GM21723 (cell line): Measurements from ENCODE around the gene C4A.
"Not testable (repeated sequence)": the region's sequence is repeated elsewhere in the genome, so short reads cannot be mapped to it uniquely, and the experiment has no call there.

ENCODE experiments used
- ATAC-seq: cut with Tn5 transposase; IDR thresholded peaks from one replicate; pipeline ENCODE4 v1.9.1; 2021; ENCODE audit warnings: mild to moderate bottlenecking, moderate library complexity; ENCODE audit not compliant: unreplicated experiment

C4A gene

DNA sequence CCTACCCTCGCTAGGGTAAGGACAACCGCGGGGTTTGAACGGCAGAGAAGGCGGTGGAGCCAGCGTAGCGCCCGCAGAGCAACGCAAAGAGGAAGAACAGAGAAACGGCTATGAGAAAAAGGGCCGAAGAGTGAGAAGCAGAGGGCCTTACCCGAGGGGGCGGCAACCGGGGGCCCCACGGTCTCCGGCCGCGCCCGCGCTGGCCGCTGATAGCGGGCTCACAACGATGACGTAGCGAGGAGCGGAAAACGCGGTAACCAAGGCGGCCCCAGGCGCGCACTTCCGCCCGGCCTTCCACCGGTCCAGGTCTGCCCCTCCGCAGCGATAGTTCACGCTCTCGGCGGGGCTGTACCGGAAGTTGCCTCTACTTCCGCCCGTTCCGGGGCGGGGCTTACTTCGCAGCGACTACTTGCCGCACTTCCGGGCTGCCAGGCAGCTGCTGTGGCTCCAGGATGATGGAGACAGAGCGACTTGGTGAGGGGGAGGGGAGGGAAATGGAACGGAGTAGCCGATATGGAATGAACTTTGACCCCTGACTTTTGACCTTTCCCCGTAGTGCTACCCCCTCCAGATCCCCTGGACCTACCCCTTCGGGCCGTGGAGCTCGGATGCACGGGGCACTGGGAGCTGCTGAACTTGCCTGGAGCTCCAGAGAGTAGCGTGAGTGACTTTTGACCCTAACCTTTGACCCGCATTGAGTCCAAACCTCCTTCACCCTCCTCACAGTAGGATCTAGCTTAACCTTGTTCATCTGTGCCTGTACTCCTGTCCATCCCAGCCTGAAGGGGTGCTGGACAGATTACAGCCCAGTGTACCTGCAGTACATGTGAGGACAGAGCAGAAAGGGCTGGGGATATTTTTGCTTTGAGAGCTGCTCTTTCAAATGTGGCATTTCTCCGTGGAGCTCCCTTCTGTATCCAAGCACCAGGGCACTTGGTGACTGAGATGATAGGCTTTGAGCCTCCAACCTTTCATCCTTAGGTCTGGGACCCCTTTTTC is 22.8 kb upstream of the C4A start, which contains the start of the genes NELFE and SKIC2:
NELFE (minus strand) TSS at position 231 of the 999 bp plus-strand sequence. CDS start 525 bp downstream, outside the sequence.
SKIC2 (plus strand) TSS at position 435 of the 999 bp plus-strand sequence; CDS start at position 453, 18 bp downstream.
- peak; percentile 95 for ATAC-seq

- ATAC-seq: no peak
Measured at GRCh38 chr6:31961616-31962015, 20.2 kb upstream of the C4A start.

DNA sequence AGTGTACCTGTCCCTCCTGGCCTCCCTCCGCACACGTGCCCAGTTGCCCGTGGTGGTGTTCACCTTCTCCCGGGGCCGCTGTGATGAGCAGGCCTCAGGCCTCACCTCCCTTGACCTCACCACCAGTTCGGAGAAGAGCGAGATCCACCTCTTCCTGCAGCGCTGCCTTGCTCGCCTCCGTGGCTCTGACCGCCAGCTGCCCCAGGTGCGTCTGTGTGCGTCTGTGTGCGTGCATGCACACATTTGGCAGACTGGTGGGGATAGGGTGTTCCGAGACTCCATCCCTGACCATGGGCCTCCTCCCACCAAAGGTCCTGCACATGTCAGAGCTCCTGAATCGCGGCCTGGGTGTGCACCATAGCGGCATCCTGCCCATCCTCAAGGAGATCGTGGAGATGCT is 17.9 kb upstream of the C4A start:
- no peak for ATAC-seq

GRCh38 chr6:31965700-31966099 is 16.2 kb upstream of the C4A start:
- ATAC-seq: no peak

DNA sequence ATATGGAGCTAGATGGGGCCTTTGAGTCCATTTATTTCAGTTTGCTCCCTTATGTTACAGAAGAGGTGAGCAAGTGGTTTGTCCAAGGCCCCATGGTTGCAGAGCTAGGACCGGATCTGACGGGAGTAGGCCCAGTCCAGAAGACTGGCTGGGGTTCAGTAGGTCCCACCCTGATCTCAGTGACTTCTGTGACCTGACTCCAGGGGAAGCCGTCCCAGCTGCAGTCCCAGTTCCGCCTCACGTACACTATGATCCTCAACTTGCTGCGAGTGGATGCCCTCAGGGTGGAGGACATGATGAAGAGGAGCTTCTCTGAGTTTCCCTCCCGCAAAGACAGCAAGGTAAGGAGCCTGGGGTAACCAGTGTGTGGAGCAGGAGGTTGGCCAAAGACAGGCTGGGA is 15.4 kb upstream of the C4A start:
- ATAC-seq: no peak

DNA sequence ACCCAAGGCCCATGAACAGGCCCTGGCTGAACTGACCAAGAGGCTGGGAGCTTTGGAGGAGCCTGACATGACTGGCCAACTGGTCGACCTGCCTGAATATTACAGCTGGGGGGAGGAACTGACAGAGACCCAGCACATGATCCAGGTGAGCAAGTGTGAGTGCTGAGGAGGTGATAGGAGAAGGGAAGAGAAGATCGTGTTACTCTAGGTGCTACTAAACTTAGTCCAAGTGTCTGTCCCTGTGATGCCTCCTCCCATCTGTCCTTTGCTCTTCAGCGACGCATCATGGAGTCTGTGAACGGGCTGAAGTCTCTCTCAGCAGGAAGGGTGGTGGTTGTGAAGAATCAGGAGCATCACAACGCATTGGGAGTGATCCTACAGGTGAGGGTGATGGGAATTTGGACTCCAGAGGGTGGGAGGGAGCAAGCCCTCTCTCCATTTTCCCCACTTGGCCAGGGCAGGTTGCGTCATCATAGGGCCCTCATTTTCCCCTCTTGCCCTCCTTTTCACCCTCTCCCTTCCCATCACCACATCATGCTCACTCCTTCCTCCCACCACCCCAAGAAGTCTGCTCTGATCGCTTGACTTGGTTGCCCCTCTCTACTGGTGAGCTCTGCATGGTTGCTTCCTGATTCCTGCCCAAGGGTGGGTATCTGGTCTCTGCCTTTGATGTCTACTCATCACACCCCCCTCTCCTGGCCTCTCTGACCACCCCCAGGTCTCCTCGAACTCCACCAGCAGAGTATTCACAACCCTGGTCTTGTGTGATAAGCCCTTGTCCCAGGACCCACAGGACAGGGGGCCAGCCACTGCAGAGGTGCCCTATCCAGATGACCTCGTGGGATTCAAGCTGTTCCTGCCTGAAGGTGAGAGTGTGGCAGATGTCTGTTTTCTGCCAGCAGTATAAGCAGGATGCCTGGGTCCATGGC is 14.6 kb upstream of the C4A start:
- no peak for ATAC-seq

GRCh38 chr6:31967926-31968320 is 13.9 kb upstream of the C4A start:
- no peak for ATAC-seq

GRCh38 chr6:31968326-31968725 is 13.5 kb upstream of the C4A start:
- ATAC-seq: no peak

DNA sequence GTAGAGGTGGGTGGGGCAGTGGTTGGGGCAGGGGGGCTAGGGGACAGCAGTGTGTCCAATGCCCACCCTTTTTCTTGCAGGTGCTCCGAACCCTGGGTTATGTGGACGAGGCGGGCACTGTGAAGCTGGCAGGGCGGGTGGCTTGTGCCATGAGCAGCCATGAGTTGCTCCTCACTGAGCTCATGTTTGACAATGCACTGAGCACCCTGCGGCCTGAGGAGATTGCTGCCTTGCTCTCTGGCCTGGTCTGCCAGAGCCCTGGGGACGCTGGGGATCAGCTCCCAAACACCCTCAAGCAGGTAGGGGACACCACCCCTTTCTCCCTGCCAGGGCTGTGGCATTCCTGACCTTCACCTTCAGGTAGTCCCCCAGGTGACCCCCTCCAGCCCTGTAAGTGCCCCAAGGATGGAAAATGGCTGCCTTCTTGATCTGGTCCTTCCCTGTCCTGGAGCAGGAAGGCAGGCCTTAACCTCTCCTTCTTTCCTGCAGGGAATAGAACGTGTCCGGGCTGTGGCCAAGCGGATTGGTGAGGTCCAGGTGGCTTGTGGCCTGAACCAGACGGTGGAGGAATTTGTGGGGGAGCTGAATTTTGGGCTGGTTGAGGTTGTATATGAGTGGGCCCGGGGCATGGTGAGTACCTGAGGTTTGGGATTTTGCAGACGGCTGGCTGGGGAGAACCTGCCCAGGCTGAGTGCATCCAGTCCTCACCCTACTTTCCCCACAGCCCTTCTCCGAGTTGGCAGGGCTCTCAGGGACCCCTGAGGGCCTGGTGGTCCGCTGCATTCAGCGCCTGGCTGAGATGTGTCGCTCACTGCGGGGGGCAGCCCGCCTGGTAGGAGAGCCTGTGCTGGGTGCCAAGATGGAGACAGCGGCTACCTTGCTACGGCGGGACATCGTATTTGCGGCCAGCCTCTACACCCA is 12.8 kb upstream of the C4A start:
- no peak for ATAC-seq

DNA sequence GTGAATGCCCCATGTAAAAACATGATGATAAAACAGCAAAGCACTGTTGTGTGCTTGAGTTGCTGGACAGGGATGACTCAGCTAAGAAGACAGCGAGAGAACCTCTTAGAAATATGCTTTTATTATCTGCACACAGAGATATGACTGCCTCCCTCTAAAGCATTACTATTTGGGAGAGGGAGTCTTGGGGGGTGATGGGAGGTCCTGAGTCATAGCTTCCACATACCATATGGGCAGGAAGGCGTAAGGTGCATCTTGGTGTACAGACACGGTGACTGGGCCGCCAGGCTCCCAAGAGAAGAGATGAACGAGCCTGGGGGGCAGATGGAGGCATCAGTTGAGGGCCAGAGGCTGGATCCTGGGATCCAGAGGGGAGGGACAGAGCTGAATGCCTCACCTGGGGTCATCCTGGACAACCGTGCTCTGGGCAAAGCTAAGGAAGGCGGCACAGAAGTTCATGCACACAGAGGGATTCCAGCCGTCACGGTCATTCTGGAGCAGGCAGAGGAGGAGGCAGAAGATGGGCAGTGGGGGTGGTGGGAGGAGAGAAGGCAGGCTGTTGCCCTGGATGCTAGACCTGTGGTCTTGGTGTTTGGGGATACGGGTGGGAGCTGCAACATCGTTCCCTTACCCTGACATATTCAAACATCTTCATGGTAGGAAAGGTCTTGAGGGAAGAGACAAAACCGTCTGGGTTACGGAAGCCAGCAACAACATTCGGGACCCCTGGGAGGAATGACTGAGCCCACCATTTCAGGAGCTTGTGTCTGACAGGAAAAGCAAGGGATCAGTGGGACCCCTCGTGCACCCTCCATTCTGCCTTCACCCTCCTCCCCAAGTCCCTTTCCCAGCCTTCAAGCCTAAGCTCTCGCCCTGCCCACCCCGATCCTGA is 11.9 kb upstream of the C4A start:
- no peak for ATAC-seq

DNA sequence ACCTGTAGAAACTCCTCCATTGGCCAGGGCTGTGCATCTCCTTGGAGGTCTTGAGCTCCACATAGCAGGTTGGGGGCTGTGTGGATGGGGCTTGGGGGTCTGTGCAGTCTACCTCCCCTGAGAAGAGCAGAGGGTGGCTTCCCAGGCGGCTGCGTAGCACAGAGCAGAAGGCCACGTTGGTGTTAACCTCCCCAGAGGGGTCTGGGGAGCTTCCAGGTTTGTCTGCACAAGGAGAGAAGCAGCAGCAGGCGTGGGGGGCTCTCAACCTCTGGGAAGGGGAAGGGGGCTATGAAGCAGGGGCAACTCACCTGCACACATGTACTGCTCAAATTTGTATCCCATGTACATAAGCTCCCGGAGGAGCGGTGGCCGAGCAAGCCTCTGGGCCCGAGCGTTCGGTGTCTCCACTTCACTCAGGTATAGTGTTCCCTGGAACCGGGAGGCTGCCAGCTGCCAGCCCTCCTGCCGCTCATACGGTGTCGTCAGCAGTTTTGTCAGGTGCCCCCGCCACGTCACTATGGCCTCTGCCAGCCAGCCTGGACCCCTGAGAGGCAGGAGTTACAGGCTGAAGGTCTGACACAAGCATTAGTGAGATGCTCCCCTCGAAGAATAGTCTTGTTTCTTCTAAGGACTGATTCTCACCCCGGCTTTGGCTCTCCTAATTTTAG is 11.1 kb upstream of the C4A start:
- no peak for ATAC-seq

DNA sequence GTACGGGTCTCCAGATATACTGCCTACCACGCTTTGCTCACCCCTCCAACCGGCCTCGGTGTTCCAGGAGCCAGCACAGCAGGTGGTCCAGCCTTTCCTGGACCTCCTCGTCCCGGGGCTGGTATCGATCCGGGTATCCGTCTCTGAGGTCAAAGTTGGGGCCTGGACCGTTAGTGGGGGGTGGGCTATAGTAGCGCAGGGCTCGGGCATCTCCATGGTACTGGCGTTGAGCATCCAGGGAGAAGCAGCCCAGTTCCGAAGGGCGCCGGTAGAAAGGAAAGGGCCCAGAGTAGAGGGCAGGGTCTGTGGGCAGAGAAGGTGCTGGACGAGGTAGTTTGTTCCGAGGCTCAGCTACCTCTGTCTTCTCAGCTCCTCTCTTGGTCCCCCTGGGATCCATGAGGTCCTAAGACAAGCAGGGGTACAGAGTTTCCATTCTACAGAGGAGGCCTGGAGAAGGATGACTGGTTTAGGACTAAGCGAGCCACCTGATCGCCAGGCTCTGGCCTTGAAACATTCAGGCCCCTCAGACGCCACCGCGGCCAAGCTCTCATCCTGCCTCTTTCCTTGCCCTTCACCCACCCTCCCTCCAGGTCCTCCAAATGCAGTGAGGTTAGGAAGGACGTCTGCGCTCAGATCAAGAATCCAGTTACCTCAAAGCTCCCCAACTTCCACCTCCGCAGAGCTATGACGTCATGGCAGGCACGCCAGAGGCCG is 10.4 kb upstream of the C4A start:
- ATAC-seq: no peak

- ATAC-seq: peak; percentile 82
Measured at GRCh38 chr6:31971993-31972708, 9.7 kb upstream of the C4A start, which contains the start of gene DXO. Gene DXO, minus strand, starts transcription at chr6:31972138. Its CDS starts 463 bp downstream, at chr6:31971675.

DNA sequence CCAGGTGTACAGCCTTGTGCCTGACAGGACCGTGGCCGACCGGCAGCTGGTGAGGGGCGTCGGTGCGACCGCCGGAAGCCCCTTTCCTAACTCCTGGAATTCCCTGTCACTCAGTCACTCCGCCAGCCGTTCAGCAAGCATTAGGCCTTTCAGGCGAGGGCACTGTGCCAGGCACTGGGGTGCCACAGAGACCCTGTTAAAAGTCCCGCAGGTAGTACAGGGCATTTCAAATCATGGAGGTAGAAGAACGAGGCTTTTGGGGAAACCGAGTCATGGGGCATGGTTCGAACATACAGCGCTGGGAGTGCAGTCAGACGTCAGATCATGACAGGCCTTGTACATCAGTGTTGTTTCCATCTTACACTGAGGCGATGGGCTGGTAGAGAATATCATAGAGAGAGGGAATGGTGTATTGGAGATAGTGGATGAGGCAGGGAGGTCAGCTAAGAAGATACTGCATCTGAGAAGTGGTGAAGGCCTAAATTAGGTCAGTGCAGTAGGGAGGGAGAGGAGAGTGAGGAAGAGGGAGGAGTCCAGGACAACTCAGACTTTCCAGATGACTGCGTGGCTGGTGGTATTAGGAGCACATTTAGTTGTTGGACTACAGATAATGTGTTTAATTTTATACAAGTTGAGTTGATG is 9.0 kb upstream of the C4A start:
- no peak for ATAC-seq

DNA sequence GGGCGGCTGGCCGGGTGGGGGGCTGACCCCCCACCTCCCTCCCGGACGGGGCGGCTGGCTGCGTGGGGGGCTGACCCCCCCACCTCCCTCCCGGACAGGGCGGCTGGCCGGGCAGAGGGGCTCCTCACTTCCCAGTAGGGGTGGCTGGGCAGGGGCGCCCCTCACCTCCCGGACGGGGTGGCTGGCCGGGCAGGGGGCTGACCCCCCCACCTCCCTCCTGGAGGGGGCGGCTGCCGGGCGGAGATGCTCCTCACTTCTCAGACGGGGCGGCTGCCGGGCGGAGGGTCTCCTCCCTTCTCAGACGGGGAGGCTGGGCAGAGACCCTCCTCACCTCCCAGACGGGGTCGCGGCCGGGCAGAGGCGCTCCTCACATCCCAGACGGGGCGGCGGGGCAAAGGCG is 5.8 kb upstream of the C4A start:
- ATAC-seq: not testable (repeated sequence)

- ATAC-seq: no peak
Measured at GRCh38 chr6:31977816-31978431, 3.9 kb upstream of the C4A start.
